Mammary epithelial cell (primary cell): Measurements from ENCODE around the gene CAMK1.

ENCODE experiments used
- CTCF ChIP-seq, 2 donors: IDR thresholded peaks in 1 of 2; conservative IDR thresholded peaks in 1 of 2; 2 replicates each; pipeline ENCODE4 v1.5.1; 2011 to 2012; ENCODE audit warnings: inconsistent platforms in 2 of 2, low read length in 2 of 2, mild to moderate bottlenecking in 2 of 2, control low read depth in 1 of 2, low read depth in 1 of 2; ENCODE audit not compliant: insufficient read depth in 1 of 2; ENCODE audit errors: extremely low read depth in 1 of 2
- EZH2 ChIP-seq: IDR thresholded peaks from 2 replicates; pipeline ENCODE4 v1.6.1; 2012; ENCODE audit warnings: low read length, inconsistent platforms, borderline replicate concordance

GRCh38 chr3:9754678-9755077, 15.1 kb downstream of the CAMK1 start:
- no peak for TF ChIP-seq CTCF (conservative IDR thresholded peaks at IDR 0.05 in 1 of 2, IDR thresholded peaks at IDR 0.05 in 1 of 2; ENCODE audit: extremely low read depth in 1 of 2, insufficient read depth in 1 of 2, low read depth in 1 of 2, low read length in 2 of 2)
- no peak for TF ChIP-seq EZH2
